ENCODE measurements around the gene CEP85L.

GRCh38 chr6:118469468-118469867 lies 181.9 kb downstream of the CEP85L start:
- TF ChIP-seq CTCF (conservative IDR thresholded peaks at IDR 0.05 in 1 of 2, IDR thresholded peaks at IDR 0.05 in 1 of 2; ENCODE audit: low read depth in 1 of 2, low read length in 2 of 2) (no peak), EZH2 (IDR thresholded peaks at IDR 0.05; ENCODE audit: low read length, missing control alignments) (no peak)

Data from fibroblast of lung (primary cell).